GM19035 (cell line): ENCODE results near the gene TTC7B.

Experiments
- ATAC-seq: cut with Tn5 transposase; IDR thresholded peaks from one replicate; pipeline ENCODE4 v1.9.1; 2021; ENCODE audit not compliant: unreplicated experiment

The TTC7B gene

GRCh38 chr14:90743425-90743824 is 72.8 kb downstream of the TTC7B start:
- ATAC-seq: no peak

DNA sequence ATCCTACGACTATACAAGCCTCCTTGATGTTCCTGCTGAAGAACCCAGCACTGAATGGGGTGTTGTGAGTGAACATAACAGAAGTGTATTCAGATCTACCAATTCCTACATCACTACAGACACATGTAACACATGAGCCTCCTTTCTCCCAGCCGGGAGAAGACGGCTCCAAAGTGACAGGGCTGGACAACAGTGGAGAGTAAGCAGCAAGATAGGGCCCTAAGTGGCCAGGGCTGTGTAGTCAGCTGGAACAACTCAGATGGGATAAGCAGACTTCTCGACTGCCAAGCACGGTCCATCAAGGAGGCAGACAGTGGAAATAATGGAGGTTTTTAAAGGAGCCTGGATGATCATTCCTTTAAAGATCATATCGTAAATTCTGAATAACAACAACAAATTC is 73.5 kb downstream of the TTC7B start:
- ATAC-seq: no peak

DNA sequence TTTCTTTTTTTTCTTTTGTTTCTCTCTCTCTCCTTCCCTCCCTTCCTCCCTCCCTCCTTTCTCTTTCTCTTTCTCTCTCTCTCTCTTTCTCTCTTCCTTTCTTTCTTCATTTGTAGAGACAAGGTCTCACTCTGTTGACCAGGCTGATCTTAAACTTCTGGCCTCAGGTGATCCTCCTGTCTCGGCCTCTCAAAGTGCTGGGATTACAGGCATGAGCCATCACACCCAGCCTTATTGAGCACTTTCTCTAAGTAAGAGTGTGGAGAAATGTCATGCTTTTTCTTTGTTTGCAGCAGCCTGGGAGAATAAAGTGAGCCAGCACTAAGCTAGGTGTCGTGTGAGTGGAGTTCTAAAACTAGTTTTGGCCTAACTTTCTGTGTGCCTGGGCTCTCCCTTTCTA is 74.0 kb downstream of the TTC7B start:
- no peak for ATAC-seq

DNA sequence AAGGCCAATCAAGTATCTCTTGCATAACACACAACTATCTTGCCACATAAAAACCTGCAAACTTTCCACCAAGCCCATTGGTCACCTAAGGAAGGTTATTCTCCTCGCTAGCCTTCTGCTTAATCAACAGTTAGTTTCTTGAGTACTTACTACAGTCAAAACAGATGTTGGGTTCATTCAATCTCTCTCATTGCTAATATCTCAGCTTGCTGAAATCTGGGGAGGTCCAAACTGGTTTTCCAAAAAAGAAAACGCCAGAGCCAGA is 74.6 kb downstream of the TTC7B start:
- no peak for ATAC-seq

DNA sequence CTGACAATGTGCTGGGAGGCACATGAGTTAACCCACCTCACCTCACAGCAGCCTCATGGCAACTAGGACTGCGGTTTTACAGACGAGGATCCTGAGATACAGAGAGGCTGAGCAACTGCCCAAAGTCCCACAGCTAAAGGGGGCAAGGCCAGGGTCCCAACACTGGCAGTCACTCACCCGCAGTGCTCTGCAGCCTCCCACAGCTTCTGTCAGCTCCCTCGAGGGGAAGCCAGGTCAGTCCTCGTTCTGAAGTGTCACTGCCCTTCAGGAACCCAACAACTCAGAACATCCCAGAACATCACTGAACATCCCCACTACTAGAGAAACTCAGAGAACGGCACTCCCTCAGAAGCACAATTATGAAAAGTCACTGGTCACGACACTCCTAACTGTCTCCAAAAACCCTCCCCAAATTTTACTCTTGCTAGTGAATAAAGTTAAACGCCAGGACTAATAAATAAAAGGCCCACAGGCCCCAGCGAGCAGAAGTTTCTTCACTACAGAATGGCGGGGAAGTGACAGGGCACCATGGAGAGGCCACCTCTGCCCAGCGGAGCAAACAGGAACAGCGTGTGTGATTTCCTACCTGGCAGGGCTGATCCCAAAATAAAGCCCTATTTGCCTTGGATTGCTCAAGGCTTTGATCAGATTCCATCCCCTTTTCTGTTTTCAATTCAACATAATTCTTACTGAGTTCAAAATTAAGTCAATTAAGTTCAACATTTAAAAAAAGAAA is 75.1 kb downstream of the TTC7B start:
- ATAC-seq: no peak

DNA sequence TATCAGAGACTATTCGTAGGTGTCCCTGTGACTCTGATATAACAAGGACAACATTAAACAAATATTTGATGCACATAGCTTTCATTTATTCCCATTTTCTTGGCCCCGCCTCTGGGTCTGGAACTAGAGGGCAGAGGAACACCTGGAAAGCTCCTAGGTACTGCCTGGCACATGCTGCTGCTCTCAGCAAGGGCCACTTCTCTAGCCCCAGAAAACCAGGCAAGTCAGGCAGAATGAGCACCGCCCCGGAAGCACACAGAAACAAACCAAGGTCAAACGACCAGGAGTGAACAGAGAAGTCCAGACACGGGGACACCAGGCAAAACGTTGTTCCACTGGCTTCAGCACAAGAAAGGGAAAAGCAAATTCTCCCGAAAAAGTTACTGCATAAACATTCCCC is 76.1 kb downstream of the TTC7B start:
- no peak for ATAC-seq

DNA sequence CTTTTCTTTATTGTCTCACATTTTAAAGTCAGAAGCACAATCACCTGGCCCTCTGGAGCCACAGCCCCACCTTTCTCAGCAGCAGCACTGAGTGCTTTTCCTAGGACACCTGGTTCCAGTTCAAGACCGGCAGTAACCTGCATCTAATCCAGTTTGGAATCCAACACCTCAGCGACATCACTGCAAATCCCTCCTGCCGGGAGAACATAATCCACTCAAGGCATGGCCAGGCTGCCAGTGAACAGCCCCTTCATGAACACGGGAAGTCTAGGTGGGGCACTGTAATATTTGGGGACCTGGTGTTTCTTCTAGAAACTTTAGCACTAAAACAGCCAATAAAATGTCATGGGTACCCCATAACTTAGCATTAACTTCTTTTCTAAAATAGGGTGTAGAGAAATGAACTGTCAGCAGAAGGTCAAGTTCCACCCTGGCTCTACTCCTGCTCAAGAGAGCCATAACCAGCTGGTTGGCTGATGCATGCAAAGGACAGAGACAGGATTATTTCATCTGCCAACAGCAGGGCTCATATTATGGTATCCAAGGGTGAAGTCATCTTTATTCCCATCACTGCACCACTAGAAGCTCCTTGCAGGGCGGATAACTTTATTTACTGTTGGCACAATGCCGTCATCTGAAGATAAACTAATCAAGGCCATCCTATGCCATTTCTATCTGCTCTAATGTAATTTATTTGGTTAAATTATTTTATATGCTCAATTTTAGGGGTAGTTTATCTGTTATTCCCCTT is 76.7 kb downstream of the TTC7B start:
- ATAC-seq: no peak

DNA sequence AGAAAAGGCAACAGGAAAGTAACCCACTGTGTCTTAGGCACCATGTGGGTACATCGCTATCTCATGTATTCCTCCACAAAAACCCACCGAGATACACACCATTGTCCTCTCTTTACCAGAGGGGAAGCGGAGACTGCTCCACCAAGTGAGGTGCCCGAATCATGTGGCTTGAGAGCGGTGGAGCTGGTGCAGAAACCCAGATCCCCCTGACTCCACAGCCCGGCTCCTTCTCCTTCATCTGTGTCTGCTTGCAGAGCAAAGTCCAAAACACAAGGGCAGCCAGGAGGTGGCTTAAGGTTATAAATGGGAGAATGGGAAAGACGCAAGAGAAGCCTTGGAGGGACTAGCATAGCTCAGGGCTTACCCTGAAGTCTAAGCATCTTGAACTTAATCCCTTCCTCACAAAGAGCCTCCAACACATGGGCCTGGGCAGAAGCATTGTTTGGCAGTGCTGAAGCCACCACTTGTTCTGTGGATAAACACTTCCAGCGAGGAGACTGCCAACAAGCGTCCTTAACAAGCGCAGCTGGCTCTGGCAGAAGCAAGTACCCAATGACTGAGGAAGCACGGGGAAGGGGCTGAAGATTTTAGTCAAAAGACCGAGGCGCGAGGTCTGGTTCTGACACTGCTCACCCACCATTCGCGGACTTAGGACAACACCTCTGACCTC is 83.0 kb downstream of the TTC7B start:
- ATAC-seq: no peak

DNA sequence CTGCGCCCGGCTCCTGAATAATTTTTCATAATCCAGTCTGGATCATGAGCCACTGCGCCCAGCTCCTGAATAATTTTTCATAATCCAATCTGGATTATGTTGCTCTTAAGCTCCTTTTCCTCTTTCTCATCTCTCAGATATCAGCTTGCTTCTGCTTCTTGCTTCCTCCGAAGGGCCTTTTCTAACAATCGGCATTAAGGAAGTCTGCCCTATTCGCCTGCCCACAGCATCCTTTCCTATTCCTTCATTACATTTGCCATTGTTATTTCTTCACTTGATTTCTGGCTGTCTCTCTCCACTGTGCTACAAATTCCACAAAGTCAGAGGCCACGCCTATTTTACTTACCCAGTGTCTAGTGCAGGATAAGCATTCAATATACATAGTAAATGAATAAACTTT is 83.5 kb downstream of the TTC7B start:
- ATAC-seq: no peak

- ATAC-seq: no peak
These were observed 84.1 kb downstream of the TTC7B start for GRCh38 chr14:90732139-90732538.

GRCh38 chr14:90731487-90731886 is 84.7 kb downstream of the TTC7B start:
- no peak for ATAC-seq

- no peak for ATAC-seq
These were observed 85.9 kb downstream of the TTC7B start for GRCh38 chr14:90730206-90730766.

- no peak for ATAC-seq
These were observed 87.3 kb downstream of the TTC7B start for GRCh38 chr14:90728951-90729350.

DNA sequence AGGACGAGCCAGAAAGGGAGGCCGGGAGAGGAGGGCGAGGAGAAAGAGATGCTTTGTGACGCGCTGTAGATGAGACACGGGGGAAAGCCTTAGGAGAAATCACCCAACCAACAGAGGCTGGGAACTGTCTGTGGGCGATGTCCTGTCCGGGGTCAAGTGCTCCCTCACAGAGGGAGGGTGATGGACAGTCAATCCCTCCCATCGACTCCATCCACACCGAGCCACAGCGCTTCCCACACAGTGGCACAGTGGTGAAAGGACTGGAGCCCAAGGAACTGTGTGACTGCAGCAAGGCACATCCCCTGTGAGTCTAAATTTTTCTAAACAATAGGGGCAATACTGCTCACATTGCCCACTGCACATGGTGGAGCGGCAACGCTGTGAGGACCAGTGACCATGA is 89.1 kb downstream of the TTC7B start:
- no peak for ATAC-seq

DNA sequence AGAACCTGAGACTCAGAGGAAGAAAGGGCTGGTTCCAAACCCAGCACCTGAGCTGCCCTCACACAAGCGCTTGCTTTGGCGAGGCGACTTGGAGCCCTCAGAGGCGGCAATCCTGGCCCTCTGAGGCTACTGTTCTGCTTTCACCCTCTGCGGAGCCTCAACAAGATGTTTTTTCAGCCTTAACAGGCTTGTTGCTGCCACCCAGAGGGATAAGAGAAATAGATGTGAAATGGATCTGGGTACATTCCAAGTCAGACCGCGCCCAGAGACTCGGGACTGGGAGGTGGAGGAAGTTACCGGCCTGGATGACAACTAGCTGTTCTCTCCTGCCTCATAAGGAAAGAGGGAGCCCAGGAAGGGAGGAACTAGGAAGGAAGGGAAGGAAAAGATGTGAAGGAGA is 89.6 kb downstream of the TTC7B start:
- ATAC-seq: no peak

GRCh38 chr14:90724866-90725265 is 91.4 kb downstream of the TTC7B start:
- ATAC-seq: no peak

GRCh38 chr14:90722590-90722989 is 93.6 kb downstream of the TTC7B start:
- no peak for ATAC-seq

DNA sequence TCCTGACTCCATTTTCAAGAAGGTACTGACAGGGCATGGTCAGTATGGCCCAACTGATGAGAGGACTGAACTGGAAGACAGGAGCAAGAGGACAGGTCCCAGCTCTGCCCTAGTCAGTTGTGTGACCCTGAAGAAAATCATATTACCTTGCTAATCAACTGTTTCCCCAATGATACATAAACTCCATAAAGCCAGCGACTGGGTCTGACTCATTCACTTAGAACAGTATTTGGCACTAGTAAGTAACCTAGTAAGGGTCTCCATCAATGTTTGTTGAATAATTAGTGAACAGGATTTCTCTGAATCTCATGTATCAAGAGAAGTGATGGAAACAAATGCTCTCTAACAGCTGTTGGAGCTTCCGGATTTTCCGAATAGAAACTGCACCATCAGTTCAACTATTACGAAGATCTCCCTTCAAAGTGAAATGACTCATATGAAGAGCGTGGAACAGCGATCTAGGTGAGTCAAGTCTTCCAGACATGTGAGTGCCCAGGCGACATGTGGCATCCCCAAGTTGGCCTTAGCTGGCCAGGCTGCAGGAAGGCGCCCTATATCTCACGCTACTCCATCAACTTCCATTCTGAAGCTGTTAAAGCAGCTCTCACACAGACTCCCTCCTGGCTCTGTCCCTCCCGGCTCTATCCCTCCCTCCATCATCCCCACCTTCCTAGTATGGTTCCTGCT is 94.5 kb downstream of the TTC7B start:
- ATAC-seq: no peak

DNA sequence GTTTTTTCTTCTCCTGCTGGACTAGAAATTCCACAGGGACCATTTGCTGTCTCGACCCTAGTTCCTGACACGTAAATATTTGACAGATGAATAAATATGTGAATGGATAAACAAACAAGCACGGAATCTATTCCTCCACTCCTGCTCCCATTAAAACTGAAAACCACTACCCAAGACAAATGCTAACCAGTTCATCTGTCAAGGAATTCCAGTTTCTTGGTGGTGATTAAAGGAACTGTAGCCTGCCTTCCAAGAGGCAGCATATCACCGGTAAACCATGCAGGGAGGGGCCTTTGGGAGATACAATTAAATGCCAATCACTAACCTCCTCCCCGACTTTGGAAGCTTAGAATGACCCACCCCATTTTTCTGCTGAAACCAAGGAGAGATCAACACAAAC is 95.4 kb downstream of the TTC7B start:
- ATAC-seq: no peak

DNA sequence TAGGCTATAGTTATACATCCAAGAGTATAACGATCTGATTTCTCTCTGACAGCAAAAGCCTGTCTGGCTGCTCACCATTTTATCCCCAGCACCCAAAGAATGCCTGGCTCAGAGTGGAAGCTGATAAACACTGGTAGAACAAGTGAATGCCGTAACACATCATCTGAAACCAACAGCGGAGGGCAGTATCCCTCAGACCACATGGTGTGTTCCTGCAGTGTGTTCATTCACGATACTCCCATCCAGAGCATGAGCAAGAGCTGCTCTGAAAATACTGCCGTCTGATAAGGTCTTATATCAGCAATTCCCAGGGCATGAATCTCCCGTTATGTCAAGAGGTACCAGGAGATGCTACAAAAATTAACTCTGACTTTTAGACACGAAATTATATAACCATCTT is 95.9 kb downstream of the TTC7B start:
- ATAC-seq: no peak

GRCh38 chr14:90717916-90718315 is 98.3 kb downstream of the TTC7B start:
- ATAC-seq: no peak

DNA sequence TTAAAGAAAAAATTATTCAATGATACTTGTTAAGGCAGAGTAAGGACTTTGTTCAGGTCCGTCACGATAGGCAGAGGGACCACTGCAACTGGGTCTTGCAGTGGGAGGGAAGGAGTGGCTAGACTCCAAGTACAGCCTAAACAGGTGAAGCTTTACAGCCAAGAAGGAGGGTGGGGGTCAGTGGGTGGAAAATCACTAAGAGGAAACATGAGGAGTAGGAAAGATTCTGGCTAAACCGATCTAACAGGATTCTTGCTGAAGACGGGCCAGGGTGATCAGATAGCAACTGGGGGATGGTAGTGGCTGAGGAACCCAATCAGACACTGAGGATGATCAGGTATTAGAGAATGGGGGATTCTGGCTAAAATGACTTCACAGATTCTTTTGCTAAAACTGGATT is 100.2 kb downstream of the TTC7B start:
- no peak for ATAC-seq
